ENCODE data around the gene RNASEH1. TPM values are rescaled to one million over a fixed set of nuclear protein-coding genes. Genes with fewer than 3 reads are reported as not detected.

The RNASEH1 gene
- total RNA-seq, 1 donor from 2014 or later, result 35.5 TPM

DNA sequence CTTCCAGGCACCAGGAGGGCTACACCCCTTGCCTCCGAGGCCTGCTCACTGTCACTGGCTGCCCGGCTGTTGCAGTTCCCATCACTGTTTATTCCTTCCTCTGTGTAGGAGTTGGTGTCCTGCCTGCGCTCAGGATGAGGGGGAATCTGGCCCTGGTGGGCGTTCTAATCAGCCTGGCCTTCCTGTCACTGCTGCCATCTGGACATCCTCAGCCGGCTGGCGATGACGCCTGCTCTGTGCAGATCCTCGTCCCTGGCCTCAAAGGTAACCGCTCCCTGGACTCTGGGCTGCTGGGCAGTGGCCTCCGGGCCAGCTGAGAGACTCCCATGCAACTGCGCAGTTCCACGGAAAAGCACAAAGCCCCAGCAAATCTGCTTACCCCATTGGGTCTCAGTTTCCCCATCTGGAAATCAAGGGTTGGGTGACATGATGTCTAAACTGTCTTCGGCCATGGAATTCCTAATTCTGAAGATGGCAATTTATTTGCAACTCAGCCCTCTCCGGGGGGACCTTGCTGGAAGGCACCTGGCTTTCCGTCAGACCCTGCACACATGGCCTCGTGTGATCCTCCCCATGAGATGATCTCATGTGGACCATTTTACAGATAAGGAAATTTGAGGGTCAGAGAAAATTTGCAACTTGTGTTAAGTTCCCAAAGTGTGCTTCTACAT is 46.2 kb upstream of the RNASEH1 start:
- DNase-seq (ENCODE audit: low read depth) (no peak), FAIRE-seq (no peak)
- Histone ChIP-seq H3K4me1 (ENCODE audit: insufficient read depth, low read length) (no peaks in the 10 kb centered on the region), H3K36me3 (ENCODE audit: insufficient read depth, low read length) (no peaks in the 10 kb centered on the region), H3K9ac (ENCODE audit: low read length) (no peak overlapping the region), H3K27me3 (ENCODE audit: insufficient read depth, low read length) (no peaks in the 10 kb centered on the region), H3K79me2 (ENCODE audit: insufficient read depth, low read length) (no peaks in the 10 kb centered on the region), H3K27ac (ENCODE audit: low read depth, low read length) (no peak overlapping the region), H4K20me1 (ENCODE audit: insufficient read depth, low read length) (no peaks in the 10 kb centered on the region), H2AFZ (ENCODE audit: low read depth, low read length) (no peak overlapping the region), H3K4me2 (ENCODE audit: low read length) (no peak overlapping the region), H3K4me3 (ENCODE audit: insufficient read depth, low read depth, low read length) (no peak overlapping the region), H3K9me3 (ENCODE audit: insufficient read depth, low read depth, low read length) (no peaks in the 10 kb centered on the region)
- no peaks in the 10 kb centered on the region for H3K9me3 Mint-ChIP-seq (ENCODE audit: unreplicated experiment)
- no peaks in the 10 kb centered on the region for H3K4me1 Mint-ChIP-seq (ENCODE audit: low read depth, unreplicated experiment)
- H3K27me3 Mint-ChIP-seq (ENCODE audit: low read depth, unreplicated experiment), result peaks cover 25% of the 10 kb centered on the region
- H3K36me3 Mint-ChIP-seq (ENCODE audit: low read depth, unreplicated experiment), result no peaks in the 10 kb centered on the region
- H3K27ac Mint-ChIP-seq (ENCODE audit: unreplicated experiment), result no peak overlapping the region
- TF ChIP-seq EZH2 (IDR thresholded peaks at IDR 0.05; ENCODE audit: insufficient read depth, low read length), result no peak
- TF ChIP-seq, protein P1, sequence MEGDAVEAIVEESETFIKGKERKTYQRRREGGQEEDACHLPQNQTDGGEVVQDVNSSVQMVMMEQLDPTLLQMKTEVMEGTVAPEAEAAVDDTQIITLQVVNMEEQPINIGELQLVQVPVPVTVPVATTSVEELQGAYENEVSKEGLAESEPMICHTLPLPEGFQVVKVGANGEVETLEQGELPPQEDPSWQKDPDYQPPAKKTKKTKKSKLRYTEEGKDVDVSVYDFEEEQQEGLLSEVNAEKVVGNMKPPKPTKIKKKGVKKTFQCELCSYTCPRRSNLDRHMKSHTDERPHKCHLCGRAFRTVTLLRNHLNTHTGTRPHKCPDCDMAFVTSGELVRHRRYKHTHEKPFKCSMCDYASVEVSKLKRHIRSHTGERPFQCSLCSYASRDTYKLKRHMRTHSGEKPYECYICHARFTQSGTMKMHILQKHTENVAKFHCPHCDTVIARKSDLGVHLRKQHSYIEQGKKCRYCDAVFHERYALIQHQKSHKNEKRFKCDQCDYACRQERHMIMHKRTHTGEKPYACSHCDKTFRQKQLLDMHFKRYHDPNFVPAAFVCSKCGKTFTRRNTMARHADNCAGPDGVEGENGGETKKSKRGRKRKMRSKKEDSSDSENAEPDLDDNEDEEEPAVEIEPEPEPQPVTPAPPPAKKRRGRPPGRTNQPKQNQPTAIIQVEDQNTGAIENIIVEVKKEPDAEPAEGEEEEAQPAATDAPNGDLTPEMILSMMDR (IDR thresholded peaks at IDR 0.05; ENCODE audit: insufficient read depth, low read depth, low read length), result no peak
- no peak overlapping the region for H3K4me3 Mint-ChIP-seq (ENCODE audit: unreplicated experiment)

DNA sequence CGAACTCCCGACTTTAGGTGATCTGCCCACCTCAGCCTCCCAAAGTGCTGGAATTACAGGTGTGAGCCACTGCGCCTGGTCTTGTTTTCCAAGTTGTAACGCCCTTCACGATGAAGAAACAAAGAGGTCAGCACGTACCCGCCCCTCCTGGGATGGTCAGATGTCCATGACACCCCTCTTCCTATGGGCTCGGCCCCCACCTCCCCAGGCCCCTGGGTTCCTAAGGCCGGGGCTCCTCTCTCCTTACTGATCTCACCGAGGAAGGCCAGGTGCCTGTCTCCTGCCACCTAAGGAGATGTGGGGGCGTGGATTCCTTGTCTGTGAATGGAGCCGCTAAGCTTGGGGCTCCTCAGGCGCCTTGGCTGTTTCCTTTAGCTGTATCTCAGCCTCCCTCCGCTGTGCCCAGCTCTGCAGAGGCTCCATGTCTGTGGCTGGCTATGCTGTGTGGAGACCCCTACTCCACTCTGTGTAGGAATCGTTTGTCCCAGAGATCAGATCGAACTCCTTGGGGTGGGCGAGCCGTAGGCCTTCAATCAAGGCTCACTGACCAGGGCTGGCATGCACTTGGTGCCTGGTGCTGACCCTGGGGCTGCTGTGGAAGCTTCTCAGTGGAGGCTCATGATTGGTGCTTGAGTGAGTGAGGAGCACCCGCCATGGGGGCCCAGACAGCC is 45.5 kb upstream of the RNASEH1 start:
- no peak overlapping the region for H3K4me2 ChIP-seq (ENCODE audit: low read length)
- no peak overlapping the region for H3K27ac ChIP-seq (ENCODE audit: low read depth, low read length)
- TF ChIP-seq, protein P1 (IDR thresholded peaks at IDR 0.05; ENCODE audit: insufficient read depth, low read depth, low read length), result no peak
- no peak for TF ChIP-seq EZH2 (IDR thresholded peaks at IDR 0.05; ENCODE audit: insufficient read depth, low read length)
- no peaks in the 10 kb centered on the region for H3K4me1 ChIP-seq (ENCODE audit: insufficient read depth, low read length)
- no peak overlapping the region for H2AFZ ChIP-seq (ENCODE audit: low read depth, low read length)
- H3K36me3 ChIP-seq (ENCODE audit: insufficient read depth, low read length), result no peaks in the 10 kb centered on the region
- no peaks in the 10 kb centered on the region for H3K9me3 Mint-ChIP-seq (ENCODE audit: unreplicated experiment)
- H3K9me3 ChIP-seq (ENCODE audit: insufficient read depth, low read depth, low read length), result no peaks in the 10 kb centered on the region
- H3K27ac Mint-ChIP-seq (ENCODE audit: unreplicated experiment), result no peak overlapping the region
- FAIRE-seq, result no peak
- H3K27me3 Mint-ChIP-seq (ENCODE audit: low read depth, unreplicated experiment), result peaks cover 22% of the 10 kb centered on the region
- no peak for DNase-seq (ENCODE audit: low read depth)
- H3K9ac ChIP-seq (ENCODE audit: low read length), result no peak overlapping the region
- no peaks in the 10 kb centered on the region for H3K27me3 ChIP-seq (ENCODE audit: insufficient read depth, low read length)
- H3K4me1 Mint-ChIP-seq (ENCODE audit: low read depth, unreplicated experiment), result no peaks in the 10 kb centered on the region
- H4K20me1 ChIP-seq (ENCODE audit: insufficient read depth, low read length), result no peaks in the 10 kb centered on the region
- no peaks in the 10 kb centered on the region for H3K36me3 Mint-ChIP-seq (ENCODE audit: low read depth, unreplicated experiment)
- H3K4me3 ChIP-seq (ENCODE audit: insufficient read depth, low read depth, low read length), result no peak overlapping the region
- no peak overlapping the region for H3K4me3 Mint-ChIP-seq (ENCODE audit: unreplicated experiment)
- H3K79me2 ChIP-seq (ENCODE audit: insufficient read depth, low read length), result no peaks in the 10 kb centered on the region
